ENCODE measurements around the gene HMG20B.
"Not testable (repeated sequence)": the region's sequence is repeated elsewhere in the genome, so short reads cannot be mapped to it uniquely, and the experiment has no call there.

Gene HMG20B

DNA sequence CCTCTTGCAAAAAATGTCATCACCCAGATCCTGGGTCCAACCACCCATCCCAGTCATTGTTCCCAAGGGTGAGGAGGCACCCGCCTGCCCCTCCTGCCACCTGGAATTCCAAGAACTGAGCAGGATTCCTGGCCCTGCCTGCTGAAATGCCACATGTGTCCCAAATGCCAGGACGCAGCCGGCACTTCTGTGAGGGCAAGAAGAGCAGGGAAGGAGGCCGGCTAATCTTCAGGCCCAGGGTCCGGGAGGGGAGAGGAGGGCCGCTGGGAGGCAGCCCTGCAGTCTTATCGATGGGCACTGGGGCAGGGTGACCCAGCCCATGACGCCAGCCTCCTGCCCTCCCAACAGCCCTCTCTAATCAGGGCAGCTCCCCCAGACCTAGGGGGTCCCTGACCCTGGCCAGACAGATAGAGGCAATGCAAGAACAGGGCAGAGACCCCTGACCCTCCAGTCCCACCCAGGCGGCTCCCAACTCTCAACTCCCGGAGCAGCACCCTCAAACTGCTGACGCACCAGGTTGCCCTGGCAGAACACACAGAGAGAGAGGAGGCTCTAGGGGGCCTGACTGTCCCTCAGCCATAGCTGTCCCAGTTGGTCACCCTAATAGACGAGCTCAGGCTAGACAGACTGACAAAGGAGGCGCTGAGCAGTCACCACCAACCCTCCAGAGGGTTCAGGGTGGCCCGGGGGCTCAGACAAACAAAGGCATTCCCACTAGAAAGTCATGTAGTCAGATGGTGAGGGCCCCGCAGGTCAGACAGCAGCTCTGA is 16.9 kb upstream of the HMG20B start:
- no peak for DNase-seq

DNA sequence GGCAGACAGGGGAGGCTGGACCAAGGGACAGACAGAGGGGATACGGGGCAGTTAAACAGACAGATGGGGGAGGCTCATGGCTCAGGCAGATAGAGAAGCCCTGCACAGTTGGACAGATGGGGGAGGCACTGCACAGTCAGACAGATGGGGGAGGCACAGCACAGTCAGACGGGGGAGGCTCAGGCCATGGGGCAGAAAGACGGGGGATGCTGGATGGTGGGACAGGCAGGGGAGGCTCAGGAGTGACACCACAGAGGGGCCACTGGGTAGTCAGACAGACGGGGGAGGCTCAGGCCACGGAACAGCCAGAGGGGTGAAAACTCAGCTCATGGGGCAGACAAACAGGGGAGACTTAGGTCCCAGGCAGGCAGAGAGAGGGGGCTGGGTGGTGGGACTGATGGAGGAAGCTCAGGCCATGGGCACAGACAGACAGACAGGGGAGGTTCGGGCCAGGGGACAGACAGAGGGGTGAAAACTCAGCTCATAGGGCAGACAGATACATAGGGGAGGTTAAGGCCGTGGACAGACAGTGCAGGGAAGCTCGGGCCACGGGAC is 16.2 kb upstream of the HMG20B start:
- no peak for DNase-seq

DNA sequence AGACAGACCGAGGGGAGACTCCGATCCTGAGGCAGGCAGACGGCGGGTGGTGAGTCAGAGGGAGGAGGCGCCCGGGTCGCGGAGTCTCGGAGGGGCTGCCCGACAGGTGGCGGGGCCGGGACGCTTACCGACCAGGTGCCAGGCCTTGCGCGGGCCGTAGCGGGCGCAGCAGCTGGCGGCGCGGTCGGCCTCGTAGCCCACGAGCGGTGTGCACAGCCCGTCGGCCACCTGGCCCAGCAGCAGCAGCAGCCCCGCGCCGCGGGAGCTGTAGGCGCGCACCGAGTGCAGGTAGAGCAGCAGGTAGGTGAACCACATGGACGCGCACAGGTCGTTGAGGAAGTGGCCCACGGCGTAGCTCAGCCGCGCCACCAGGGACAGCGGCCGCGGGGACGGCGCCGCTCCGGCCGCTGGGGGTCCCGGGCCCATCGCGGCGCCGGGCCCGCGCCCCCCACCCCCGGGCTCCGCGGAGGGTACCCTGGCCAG is 15.7 kb upstream of the HMG20B start:
- DNase-seq: peak; percentile 71

GRCh38 chr19:3557461-3558248 is 15.1 kb upstream of the HMG20B start, which contains the start of gene MFSD12:
TSS of gene MFSD12 (minus strand) at chr19:3557586. CDS start at chr19:3557403, 183 bp downstream.
- DNase-seq: peak; percentile 89

DNA sequence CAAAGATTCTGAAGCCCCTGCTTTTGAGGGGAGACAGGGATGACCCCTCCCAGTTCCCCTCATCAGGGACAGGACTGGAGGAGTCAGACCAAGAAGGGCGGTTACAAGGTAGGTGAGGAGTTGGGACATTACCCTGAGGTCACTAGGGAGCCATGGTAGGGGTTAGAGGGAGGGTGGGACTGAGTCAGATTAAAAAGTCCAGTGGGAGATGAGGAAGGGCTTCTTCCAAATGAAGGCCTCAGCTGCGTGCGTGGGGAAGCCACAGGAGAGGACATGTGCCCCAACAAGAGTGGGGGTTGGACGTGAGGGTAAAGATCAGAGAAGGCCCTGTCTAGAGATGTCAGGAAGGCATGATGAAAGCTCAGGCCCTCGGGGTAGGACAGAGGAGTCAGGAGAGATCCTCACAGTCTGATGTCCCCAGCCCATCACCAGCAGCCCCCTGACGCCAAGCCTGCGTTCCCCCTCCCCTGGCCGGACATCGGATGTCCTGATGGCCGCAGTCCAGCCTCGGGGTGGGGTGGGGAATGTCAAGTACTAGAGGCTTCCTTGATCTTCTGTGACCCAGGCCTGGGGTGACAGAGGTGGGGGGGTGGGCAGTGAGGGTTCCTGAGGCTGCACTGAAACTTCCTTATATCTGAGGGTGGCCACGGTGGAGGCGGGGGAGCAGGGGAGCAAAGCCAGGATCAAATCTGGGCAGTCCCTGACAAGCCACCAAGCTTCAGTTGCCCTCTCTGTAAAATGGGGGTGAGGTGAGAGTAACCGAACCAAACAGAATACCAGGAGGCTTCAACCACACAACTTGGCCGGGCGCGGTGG is 8.8 kb upstream of the HMG20B start:
- no peak for DNase-seq

DNA sequence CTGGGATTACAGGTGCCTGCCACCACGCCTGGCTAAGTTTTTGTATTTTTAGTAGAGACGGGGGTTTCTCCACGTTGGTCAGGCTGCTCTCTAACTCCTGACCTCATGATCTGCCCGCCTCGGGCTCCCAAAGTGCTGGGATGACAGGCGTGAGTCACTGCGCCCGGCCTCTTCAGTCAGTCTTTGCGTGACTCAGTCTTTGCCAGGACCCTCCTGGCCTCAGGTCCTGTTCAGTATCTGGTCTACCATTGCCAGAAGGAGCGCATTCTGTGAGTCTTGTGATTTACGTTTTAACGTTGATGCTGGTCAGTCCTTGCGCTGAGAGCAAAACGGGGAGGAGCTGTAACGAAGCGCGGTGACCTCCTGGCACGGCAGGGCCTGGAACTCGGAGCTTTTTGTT is 7.6 kb upstream of the HMG20B start:
- no peak for DNase-seq

GRCh38 chr19:3570042-3570441 is 2.7 kb upstream of the HMG20B start:
- DNase-seq: not testable (repeated sequence)

DNA sequence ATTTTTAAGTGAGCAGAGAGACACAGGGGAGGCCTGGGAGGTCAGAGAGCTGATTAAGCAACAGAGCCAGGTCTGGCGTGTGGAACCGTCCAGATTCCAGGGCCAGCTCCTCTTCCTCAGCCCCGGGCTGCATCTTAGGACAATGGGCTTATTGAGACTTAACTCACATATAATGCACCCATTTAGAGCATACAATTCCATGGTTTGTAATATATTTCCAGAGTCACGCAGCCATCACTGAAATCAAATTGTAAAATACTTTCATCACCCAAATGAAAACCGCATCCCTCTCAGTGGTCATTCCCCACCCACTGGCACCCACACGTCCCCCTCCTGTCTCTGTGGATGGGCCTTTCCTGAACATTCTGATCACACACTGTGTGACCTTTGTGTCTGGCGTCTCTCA is 2.1 kb upstream of the HMG20B start:
- DNase-seq: no peak

DNA sequence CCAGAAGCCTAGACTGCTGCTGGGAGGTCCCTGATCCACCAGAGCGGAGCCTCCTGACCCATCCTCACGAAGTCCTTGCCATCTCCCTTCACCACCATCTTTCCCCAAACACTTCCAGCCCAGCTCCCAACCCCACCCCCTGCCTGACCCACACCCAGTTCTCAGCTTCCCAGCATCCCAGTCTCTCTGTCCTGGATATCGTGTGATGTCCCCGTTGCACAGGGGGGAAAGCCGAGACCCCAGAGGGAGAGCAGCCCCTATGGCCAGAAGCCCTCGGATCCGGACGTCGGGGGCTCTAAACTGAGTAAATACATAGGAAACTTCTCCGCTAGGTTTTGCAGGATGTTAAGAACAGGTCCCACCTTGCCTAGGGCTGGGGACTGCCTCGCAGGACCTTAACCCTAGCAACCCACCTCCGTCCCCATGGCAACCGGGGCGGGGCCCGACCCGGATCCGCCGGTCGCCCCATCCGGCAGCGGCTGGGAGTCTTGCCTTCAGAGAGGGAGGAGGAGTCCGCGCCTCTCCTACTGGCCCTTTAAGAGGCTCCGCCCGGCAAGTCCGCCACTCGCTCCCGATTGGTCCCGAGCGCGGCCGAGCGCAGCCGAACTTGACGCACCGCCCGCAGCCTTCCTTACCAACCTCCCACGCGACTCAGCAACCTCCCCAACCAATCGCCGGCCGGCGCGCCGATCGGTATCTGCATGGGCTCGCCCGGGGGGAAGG is 451 bp upstream of the HMG20B start:
- peak; percentile 94 for DNase-seq

DNA sequence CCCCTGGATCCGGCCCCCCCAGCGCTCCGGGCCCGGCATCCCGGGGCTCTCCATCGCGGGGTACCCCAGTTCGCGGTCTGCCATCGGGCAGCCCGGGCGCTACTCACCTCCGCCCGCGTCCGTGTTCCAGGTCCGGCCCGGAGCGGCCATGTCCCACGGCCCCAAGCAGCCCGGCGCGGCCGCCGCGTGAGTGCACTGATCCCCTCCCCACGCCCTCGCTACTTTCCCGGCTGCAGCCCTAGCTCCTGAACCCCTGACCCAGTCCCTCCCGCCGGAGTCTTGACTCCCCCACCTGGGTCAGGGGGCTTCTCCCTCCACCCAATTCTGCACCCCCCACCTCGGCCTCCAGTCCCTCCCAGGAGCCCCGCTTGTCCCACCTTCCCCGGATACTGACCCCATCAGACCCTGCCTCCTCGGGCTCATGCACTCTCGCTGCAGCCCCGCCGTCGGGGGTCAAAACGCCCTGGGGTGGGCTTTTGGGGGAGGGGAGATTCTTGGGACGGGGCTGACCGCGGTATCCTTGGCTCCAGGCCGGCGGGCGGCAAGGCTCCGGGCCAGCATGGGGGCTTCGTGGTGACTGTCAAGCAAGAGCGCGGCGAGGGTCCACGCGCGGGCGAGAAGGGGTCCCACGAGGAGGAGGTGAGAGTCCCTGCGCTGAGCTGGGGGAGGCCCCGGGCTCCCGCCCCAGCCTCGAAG is 566 bp downstream of the HMG20B start:
- peak; percentile 69 for DNase-seq

DNA sequence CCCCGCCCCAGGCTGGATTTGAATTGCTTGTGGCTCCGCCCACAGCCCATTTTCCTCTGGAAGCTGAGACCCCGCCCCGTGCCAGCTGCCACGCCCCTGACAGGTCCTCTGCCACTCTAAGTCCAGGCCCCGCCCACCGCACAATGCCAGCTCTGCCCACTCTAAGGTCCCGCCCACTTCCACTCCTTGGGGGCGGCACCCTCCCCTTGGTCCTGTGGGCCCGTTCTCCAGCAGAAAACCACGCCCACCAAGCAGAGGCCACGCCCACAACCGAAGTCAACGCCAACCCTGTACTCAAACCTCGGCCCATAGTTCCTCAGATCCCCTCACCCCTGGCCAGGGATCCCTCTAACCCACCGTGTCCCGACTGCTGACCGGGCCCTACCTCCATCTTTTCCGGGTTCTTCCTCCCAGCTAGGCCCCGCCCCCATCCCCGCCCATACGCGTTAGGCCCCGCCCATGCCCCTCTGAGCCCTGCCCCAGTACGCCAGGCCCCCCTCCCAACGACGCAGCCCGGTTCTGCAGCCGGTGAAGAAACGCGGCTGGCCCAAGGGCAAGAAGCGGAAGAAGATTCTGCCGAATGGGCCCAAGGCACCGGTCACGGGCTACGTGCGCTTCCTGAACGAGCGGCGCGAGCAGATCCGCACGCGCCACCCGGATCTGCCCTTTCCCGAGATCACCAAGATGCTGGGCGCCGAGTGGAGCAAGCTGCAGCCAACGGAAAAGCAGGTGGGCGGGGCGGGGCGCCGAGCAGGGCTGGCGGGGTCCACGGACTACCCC is 1.3 kb downstream of the HMG20B start:
- peak; percentile 55 for DNase-seq

DNA sequence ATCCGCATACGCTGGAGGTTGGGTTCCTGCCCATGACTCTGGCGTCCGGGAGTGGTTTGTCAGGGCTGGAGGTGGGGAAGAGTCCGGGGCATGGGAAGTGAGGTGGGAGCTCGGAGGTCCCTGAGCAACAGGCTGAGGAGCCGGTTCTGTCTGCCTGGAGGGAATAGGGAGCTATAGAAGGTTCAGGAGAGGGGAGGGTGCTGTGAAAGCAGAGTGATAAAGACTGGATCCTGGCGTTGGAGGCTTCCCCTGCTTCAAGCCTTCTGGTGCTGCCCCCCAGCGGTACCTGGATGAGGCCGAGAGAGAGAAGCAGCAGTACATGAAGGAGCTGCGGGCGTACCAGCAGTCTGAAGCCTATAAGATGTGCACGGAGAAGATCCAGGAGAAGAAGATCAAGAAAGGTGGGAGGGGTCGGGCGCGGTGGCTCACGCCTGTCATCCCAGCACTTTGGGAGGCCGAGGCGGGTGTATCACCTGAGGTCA is 2.6 kb downstream of the HMG20B start:
- DNase-seq: no peak

DNA sequence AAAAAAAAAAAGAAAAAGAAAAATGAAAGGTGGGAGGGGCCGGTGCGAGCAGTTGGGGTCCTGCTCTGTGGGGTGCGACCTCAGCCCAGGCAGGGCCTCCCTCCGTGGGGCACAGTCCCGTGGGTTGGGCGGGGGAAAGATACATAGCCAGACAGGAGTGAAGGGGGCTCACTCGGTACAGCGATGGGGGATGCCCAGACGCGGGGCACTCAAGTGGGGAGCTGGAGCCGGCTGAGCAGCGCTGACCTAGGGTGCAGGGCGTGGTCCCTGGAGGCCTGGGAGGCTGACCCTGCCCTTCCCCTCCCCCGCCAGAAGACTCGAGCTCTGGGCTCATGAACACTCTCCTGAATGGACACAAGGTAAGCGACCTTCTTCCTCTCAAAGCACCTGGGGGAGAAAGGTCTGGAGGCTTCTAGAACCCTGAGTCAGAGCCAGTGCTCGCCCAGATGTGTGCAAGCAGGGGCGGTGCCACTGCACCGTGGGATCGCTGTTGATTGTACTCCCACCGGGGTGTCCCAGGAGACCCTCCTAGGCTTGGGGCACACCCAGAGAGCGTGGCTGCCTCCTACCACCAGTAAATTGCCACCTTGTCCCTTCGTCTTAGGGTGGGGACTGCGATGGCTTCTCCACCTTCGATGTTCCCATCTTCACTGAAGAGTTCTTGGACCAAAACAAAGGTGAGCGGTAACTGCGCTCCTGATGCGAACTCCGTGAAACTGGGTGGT is 3.4 kb downstream of the HMG20B start:
- no peak for DNase-seq

GRCh38 chr19:3576696-3577443 is 4.1 kb downstream of the HMG20B start:
- peak; percentile 50 for DNase-seq

DNA sequence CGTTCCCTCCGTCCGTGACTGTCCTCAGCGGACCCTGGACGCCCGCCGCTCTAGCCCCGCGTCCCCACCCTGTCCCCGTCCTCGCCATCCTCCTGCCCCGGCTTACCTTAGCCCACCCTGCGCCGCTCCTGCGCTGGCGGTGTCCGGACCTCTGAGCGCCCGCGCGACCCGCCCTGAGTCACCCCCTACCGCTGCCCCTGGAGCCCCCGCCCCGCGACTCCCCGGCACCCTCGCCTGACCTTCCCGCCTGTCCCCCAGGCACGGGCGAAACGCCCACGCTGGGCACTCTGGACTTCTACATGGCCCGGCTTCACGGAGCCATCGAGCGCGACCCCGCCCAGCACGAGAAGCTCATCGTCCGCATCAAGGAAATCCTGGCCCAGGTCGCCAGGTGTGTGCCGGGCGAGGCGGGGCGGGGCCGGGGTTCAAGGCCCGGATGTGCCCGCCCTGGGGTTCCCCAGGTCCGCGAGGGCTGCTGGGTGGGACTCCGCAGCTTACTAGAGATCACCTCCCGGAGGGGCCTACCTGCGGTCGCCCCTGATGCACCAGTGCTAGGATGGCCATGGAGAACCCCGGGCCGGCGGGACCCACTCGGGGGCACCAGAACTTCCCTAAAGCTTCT is 5.1 kb downstream of the HMG20B start:
- DNase-seq: no peak

GRCh38 chr19:3578390-3578789 is 5.6 kb downstream of the HMG20B start:
- DNase-seq: no peak

DNA sequence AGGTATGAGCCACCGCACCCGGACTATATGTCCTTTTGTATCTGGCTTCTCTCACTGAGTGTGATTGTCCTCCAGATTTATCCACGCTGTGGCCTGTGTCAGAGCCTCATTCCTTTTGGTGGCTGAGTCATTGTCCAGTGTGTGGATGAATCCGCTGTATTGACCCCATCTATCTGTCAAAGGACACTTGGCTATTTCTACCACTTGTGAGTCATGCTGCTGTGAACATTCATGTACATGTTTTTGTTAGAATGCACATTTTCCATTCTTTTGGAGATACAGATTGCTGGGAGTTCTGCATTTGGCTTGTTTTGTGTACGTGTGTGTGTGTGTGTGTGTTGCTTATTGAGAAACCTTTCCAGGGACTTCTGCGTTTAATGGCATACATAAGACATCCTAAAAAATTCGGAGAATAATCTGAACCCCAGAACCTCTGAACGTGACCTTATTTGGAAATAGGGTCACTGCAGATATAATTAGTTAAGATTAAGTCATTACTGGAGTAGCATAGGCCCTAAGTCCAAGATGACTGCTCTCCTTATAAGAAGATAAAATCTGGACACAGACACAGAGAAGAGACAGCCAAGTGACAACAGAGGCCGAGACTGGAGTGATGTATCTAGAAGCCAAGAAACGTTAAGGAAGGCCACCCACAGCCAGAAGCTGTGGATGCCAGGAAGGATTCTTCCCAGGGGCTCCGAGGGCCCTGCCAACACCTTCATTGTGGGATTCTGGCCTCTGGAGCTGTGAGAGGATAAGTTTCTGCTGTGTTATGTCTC is 7.6 kb downstream of the HMG20B start:
- no peak for DNase-seq

Data from right kidney (tissue), 1 donor.